Measurements from ENCODE around the gene MED27. TPM values are rescaled to one million over a fixed set of nuclear protein-coding genes. Genes with fewer than 3 reads are reported as not detected.

The MED27 gene
- total RNA-seq, 2 experiments from 2014 or later: 32.5 TPM

- Mint-ChIP-seq H3K4me1 (ENCODE audit: low read depth) (peaks cover 12% of the 10 kb centered on the region), H3K9me3 (no peaks in the 10 kb centered on the region), H3K4me3 (no peak overlapping the region), H3K36me3 (ENCODE audit: low read depth) (no peaks in the 10 kb centered on the region), H3K27me3 (no peaks in the 10 kb centered on the region), H3K27ac (no peak overlapping the region)
- DNase-seq (no peak), ATAC-seq (no peak)
- intact Hi-C loops (cut with micrococcal nuclease): no loop called here
- no peak for TF ChIP-seq CTCF (IDR thresholded peaks at IDR 0.05)
- POLR2A ChIA-PET: no interaction called here
- CTCF ChIA-PET: interaction anchor here (0.6 to 1.5 kb wide), 5 partner anchors 24 to 364 kb away, joined by 3 to 4 read pairs (median 3); no protein-coding TSS in a partner anchor
These were observed 207.0 kb downstream of the MED27 start for GRCh38 chr9:131872702-131873101.

GRCh38 chr9:131872006-131872405, 207.7 kb downstream of the MED27 start:
- ATAC-seq (no peak), DNase-seq (no peak)
- Mint-ChIP-seq H3K4me3 (no peak overlapping the region), H3K36me3 (ENCODE audit: low read depth) (no peaks in the 10 kb centered on the region), H3K27ac (no peak overlapping the region), H3K9me3 (no peaks in the 10 kb centered on the region), H3K27me3 (no peaks in the 10 kb centered on the region), H3K4me1 (ENCODE audit: low read depth) (peaks cover 10% of the 10 kb centered on the region)
- no peak for TF ChIP-seq CTCF (IDR thresholded peaks at IDR 0.05)
- intact Hi-C loops (cut with micrococcal nuclease): no loop called here
- ChIA-PET CTCF (interaction anchor here (0.6 to 1.5 kb wide), 4 partner anchors 94 to 364 kb away, joined by 3 to 4 read pairs (median 4); no protein-coding TSS in a partner anchor), POLR2A (no interaction called here)

- POLR2A ChIA-PET: no interaction called here
- Mint-ChIP-seq H3K4me3 (no peak overlapping the region), H3K27ac (no peak overlapping the region), H3K27me3 (no peaks in the 10 kb centered on the region), H3K9me3 (no peaks in the 10 kb centered on the region), H3K4me1 (ENCODE audit: low read depth) (no peaks in the 10 kb centered on the region), H3K36me3 (ENCODE audit: low read depth) (no peaks in the 10 kb centered on the region)
- DNase-seq (no peak), ATAC-seq (no peak)
- CTCF ChIA-PET: interaction anchor here (0.8 kb wide), 1 partner anchor 366 kb away, joined by 3 read pairs; no protein-coding TSS in a partner anchor
- intact Hi-C loops (cut with micrococcal nuclease): no loop called here
- TF ChIP-seq CTCF (IDR thresholded peaks at IDR 0.05): no peak
These were observed 209.5 kb downstream of the MED27 start for GRCh38 chr9:131870156-131870555.

- Mint-ChIP-seq H3K4me1 (ENCODE audit: low read depth) (no peaks in the 10 kb centered on the region), H3K27ac (no peak overlapping the region), H3K4me3 (no peak overlapping the region), H3K27me3 (no peaks in the 10 kb centered on the region), H3K9me3 (no peaks in the 10 kb centered on the region), H3K36me3 (ENCODE audit: low read depth) (no peaks in the 10 kb centered on the region)
- CTCF ChIA-PET: no interaction called here
- DNase-seq (no peak), ATAC-seq (no peak)
- POLR2A ChIA-PET: no interaction called here
- no peak for TF ChIP-seq CTCF (IDR thresholded peaks at IDR 0.05)
- intact Hi-C loops (cut with micrococcal nuclease): no loop called here
These were observed 210.3 kb downstream of the MED27 start for GRCh38 chr9:131869348-131869747.

GRCh38 chr9:131868766-131869165, 210.9 kb downstream of the MED27 start:
- H3K27me3 Mint-ChIP-seq: no peaks in the 10 kb centered on the region
- intact Hi-C loops (cut with micrococcal nuclease): no loop called here
- DNase-seq (no peak), ATAC-seq (no peak)
- no peak overlapping the region for H3K4me3 Mint-ChIP-seq
- H3K27ac Mint-ChIP-seq: no peak overlapping the region
- CTCF ChIA-PET: no interaction called here
- no peaks in the 10 kb centered on the region for H3K9me3 Mint-ChIP-seq
- no peak for TF ChIP-seq CTCF (IDR thresholded peaks at IDR 0.05)
- no peaks in the 10 kb centered on the region for H3K4me1 Mint-ChIP-seq (ENCODE audit: low read depth)
- POLR2A ChIA-PET: no interaction called here
- H3K36me3 Mint-ChIP-seq (ENCODE audit: low read depth): no peaks in the 10 kb centered on the region
